ENCODE data around the gene STX4.
"Not testable (repeated sequence)": the region's sequence is repeated elsewhere in the genome, so short reads cannot be mapped to it uniquely, and the experiment has no call there.

Gene STX4

DNA sequence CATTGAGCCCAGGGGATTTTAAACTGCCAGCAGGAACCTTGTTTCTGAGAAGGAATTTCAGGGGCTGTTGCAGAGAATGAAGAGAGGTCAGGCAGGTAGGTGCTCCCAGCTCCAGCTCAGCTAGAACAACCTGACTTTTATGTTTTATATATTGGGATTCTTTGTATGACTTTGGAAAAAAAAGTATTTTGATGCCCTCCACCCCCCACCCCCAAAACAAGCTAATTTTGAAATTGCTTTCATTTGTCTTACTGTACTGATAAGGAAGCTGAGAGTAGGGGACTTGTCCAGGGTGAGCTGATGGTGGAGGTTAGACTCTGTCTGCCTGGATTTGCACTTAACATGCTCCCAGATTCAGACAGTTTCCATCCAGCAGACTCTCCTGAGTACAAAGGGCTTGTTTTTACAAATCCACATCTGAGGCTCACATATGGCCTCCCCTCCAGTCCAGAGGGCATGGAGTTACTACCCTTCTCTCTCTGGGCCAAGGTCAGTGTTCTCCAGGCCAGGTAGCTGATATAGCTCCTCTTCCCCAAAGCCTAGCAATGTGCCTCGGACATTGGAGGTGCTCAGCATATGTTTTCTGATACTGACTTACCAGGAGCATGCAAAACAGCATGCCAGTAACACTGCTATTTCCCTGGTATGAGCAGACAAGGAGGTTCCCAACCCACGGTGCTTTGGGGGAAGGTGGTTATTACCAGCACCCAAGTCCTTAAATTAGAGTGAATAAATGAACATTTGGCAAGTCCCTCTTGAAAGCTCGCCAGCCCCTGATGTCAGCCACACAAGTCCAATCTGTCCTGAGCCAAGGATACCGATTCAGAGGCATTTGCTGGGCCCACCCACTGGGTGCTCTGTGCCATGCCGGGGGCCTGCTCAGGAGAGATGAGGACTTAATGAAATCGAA is 34.3 kb upstream of the STX4 start:
- DNase-seq, result no peak

DNA sequence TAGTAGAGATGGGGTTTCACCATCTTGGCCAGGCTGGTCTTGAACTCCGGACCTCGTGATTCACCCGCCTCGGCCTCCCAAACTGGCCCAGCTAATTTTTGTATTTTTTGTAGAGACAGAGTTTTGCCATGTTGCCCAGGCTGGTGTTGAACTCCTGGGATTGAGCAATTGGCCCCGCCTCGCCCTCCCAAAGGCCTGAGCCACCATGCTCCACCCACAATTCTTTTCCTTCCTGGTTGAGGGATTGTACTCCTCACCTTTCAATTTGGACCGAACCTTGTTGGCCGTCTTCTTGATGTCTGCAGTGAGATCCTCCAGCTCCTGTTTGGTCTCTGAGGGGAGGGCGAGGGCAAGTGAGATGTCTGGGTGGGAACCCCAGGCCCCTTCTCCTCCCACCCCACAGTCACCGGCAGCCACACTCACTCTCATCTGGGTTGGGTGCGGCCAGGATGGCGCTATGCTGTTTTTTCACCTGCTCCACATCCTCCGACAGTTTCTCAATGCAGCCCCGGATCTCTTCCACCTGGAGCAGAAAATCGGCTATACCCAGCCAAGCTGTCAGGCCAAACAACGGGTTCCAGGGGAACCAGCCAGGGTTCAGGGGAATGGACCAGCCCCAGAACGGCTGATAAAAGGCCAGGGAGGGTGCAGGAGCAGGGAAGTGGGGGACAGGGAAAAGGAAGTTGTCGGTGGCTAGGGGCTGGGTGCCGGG is 32.5 kb upstream of the STX4 start:
- DNase-seq, result no peak

DNA sequence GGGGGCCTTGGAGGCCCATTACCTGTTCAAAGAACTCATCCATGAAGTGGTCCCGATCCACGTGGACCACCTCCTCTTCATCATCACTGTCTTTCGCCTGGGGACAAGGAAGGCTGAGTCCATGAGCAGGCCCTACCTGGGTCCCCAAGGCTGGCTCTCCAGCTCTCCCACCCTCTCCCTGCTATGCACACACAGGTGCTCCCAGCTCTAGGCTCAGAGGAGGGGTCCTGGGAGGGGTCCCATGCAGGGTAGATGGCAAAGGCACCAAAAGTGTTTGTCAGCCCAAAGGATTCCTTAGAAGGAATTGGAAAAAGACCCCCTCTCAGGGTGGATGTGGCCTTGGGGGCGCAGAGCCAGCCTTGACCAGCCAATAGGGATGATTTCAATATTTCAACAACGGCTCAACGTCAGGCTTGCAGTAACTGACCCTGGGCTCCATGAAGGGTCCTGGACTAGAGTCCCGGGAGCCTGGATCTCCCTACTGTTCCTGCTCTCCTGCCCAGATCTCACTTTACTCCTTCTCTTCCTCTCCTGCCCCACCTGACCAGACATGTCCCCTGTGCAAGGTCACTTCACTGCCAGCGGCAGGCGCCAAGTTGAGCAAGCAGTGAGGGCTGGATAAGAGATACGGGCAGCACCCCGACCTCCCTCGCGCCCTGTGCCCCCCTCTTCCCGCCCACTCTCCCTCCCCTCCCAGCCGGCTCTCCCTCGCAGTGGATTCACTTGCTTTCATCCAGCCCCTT is 31.7 kb upstream of the STX4 start:
- DNase-seq, result no peak

DNA sequence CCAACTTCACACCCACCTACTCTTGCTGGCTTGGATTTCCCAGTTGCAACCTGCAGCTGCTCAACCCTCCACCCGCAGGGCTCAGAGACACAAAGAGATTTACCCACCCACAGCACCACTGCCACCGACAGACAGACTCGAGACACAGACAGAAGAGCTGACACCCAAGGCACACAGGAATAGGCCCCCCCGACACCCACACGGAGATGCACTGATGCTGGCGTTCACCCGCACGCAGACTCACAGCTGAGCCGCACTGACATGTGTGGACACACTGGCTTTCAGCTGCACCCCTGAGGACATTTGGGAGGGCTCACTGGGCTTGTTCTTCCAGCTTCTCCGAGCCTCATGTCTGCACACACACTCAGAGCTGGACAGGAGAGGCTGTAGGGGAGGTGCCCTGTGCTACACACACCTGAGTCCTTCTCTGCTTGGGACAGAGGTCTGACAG is 31.1 kb upstream of the STX4 start:
- no peak for DNase-seq

DNA sequence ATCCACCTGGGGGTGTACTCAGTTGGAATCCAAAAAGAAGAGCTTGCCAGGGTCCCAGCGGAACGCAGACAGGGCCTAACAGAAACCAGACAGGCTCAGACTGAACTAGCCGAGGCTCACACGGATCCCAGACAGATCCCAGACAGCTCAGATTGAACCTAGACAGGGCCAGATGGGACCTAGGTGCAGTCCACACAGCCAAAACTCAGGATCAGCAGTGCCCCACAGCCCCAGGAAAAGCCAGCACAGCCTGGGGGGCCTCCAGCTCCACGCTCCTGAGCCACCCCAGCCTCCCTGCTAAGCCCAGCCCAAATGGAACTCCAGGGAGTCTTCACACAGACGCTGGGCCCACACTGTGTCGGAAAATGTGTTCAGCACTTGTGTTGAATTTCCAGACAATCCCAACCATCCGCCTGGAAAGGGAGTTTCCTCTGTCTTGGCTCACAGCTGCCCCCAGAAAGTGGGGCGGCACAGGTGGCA is 30.5 kb upstream of the STX4 start:
- no peak for DNase-seq

DNA sequence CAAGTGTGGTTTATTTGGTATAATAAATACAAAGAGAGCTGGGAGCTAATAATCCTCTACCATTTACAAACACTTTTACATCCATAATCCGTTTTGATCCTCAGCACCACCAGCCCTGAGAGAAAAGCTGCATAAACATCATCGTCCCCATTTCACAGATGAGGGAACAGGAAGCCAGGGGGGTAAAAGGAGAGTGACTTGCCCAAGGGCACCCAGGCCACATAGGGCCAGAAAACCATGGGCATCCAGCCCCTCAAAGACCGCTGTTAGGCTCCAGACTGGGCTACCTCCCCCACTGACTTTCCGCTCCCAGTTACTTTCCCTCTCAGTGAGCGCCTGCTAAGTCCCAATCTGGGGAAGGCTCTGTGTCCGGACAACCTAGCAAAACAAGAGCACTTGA is 29.6 kb upstream of the STX4 start:
- DNase-seq, result no peak

DNA sequence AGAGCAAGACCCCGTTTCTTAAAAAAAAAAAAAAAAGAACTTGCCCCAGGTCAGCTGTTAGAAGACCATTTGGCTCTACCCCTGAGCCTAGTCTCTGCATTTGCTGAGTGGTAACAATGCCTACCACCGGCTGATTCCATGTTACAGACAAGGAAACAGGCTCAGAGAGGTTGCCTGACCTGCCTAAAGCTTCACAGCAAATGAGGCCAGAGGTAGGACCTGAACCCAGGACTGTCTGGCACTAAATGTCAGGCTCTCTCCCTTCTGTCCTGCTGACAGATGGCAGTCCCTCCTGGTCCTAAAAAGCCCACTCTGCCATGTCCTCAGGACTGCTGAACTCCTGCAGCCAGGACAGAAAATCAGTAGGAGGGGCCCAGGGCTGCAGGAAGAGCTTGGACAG is 28.7 kb upstream of the STX4 start:
- DNase-seq, result no peak

DNA sequence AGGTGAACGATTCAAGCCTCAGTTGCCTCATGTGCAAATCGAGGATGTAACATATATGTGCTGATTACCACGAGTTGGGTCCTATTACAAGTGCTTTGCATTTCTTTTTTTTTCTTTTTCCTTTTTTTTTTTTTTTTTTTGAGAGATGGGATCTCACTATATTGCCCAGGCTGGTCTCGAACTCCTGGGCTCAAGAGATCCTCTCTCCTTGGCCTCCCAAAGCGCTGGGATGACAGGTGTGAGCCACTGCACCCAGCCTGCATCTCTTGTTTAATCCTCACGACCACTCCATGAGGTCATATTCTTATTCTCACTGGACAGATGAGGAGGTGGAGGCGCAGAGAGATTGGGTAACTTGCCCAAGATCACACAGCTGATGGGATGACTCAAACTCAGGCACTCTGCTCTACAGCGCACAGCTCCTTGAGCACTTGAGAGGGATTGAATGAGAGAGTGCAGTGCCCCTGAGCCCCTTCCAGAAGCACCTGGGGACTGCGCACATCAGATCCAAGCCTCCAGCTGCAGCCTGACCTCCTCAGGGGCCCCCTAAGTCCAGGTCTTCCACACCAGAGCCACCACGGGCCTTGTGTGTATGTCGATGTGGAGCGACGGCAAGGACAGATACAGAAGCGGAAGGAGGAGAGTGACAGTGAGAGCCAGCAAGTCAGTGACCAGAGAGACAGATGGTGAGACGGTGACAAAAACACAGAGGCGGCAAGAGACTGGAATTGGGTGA is 27.8 kb upstream of the STX4 start:
- DNase-seq, result no peak

DNA sequence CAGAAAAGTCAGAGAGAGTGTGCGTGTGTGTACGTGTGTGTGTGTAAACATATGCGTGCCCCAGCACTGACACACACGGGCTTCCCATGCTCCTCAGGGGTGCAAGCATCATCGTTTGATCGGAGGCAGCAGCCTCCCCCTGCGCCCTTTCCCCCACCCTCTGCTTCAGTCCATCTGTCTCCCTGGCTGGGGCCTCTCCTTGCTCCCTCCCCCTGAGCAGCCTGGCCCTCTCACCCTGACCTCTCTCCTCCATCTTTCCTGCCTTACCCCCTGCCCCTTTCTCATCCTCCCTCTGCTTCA is 27.3 kb upstream of the STX4 start:
- no peak for DNase-seq

DNA sequence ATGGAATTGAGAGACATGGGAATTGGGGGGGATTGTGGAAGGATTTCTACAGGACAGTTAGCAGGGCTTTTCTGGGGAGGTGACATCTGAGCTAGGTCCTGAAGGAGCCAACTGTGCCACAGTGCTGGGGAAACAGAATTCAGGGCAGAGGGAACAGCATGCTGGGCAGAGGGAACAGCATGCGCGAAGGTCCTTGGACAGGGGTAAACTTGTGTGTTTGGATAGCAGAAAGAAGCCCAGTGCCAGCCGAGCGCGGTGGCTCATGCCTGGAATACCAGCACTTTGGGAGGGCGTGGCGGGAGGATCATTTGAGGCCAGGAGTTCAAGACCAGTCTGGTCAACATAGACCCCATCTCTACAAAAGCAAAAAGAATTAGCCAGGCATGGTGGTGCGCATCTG is 26.8 kb upstream of the STX4 start:
- DNase-seq, result no peak

DNA sequence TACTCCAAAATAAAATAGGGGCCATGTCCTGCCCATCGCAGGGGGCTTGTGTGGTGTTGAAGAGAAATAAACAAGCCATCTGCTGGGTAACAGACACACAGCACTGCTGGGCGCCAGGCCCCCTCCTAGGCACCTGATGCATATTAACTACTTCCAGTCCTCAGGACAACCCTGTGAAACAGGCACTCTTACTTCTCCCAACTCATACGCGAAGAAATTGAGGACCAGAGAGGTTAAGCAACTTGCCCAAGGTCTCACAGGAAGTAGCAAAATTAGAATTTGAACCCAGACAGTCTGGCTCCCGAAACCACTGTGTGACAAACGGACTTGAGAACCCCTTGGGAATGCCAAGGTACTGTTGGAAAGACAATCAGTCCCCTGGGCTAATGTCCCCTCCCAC is 25.7 kb upstream of the STX4 start:
- DNase-seq, result no peak

DNA sequence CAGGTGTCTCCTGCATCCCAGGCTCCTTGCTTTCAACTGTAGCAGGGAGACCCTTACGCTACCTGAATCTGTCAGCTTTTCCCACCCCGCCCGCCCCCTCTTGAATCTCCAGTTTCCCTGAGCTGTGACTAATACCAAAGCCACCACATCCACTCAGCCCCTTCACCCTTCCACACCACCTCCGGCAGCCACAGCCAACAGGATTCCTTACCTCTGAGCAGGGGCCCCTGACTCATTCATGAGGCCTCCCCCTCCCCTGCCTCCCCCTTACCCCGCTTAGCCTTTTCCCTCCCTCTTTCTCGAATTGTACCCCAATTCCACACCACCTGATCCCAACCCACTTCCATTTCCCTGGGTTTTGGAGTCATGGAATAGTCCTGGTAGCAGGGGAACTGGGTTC is 25.2 kb upstream of the STX4 start:
- DNase-seq, result no peak

DNA sequence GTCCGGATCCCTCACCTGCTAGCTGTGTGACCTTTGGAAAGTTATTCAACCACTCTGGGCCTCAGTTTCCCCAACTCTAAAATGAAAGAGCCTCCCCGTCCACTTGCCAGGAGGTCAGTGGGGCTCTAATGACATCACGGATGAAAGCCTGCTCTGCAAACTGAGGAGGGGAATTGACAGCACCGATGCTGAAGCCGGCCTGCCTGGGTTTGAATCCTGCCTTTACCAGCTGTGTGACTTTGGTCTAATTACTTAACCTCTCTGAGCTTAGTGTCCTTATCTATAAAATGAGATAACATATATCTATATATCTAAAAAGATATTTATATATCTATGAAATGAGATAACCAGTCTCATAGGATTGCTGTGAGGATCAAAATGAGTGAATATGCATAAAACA is 24.8 kb upstream of the STX4 start:
- DNase-seq, result no peak

DNA sequence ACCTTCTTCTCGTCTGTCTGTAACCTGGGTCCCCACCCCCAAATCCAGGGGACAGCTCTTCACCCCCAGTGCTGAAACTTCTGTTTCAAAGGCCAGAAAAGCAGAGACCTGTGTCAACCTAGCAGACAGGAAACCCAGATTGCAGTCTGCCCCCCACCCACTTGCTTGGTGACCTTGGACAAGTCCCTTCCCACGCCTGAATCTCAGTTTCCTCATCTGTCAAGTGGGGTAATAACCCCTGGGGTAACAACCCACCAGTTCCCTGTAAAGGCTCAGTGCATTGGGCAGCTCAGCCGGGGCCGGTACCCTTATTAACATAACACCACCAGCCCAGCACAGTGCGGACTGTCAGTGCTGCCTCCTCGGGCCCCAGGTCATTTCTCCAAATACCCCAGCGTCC is 24.2 kb upstream of the STX4 start:
- DNase-seq, result no peak

DNA sequence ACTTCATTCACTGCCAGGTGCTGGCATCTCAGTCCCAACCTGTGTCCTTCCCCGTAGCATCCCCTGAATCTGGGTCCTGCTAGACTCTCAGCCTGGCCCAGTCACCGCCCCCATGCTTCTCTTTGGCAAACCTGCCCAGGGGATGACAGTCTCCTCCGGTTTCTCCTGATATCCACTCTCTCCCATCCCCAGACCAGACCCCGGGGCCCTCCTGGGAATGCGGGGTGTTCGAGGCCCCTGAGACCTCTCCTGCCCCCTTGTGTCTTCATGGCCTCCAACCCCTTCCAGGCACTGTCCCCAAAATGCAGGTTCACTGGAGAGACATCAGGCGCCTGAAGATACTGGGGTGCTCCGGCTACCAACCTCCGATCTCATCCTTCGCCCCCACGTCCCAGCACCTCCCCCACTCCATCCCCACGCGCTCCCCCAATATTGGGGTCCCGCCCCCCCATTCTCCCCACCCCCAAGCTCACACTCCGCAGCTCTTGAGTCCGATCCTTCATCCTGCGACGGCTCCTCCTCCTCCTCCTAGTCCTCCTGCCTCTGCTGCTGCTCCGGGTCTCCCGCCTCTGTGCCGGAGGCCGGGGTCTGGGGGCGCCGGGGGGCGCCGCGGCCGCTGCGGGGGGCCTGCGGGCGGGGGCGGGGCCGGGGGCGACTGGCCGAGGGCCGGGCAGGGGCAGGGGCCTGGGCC is 23.3 kb upstream of the STX4 start:
- DNase-seq, result no peak

DNA sequence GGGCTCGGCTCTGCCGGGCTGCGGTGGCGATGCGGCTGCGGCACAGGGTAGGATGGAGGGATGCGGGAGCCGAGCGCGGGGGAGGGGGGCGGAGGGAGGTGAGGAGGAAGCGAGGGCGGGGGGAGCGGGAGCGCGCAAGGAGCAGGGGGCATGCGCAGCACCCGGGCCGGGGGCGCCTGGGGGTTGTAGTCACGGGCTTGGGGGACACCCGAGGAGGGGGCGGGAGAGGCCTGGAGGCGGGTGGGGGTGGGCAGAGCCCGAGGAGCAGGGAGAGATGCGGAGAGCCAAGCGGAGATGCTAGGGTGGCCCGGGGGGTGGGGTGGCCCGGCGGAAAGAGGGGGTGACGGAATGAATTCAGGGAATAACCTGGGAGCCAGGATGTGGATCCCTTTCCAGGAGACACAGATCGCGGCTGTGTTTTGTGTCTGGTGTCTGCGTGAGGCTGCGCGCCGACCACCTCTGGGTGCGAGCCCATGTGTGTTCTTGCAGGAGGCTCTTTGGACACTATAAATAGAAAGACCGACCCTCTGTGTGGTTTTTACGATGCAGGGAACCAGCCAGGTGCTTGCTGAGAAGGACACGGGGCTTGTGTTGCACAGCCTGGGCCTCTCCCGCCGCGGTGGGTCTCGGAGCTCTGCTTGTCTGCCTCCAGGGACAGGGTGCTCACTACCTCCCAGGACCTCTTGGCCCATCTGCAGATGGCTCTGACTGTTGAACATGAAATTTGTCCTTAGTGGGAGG is 22.6 kb upstream of the STX4 start, which contains the start of gene STX1B:
TSS of gene STX1B (minus strand) at position 54 of the 741 bp plus-strand sequence. CDS start 242 bp downstream, outside the sequence.
- DNase-seq, result no peak

DNA sequence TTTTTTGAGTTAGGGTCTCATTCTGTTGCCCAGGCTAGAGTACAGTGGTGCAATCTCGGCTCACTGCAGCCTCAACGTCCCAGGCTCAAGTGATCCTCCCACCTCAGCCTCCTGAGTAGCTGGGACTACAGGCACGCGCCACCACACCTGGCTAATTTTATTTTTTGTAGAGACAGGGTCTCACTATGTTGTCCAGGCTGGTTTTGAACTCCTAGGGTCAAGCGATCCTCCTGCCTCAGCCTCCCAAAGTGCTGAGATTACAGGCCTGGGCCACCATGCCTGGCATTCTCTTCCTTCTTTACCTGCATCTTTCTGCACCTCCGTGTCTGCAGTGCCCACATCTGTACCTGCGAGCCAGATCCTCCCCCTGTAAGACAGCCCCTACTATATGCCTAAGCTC is 21.5 kb upstream of the STX4 start:
- not testable (repeated sequence) for DNase-seq

DNA sequence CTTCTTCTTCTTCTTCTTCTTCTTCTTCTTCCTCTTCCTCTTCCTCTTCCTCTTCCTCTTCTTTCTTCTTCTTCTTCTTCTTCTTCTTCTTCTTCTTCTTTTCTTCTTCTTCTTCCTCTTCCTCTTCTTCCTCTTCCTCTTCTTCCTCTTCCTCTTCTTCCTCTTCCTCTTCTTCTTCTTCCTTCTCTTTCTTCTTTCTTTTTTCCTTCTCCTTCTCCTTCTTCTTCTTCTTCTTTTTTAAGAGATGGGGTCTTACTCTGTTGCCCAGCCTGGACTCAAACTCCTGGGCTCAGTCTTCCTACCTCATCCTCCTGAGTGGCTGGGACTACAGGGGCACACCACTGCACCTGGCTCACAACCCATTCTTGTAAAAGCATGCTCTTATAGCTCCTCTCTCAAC is 20.1 kb upstream of the STX4 start:
- DNase-seq, result not testable (repeated sequence)

DNA sequence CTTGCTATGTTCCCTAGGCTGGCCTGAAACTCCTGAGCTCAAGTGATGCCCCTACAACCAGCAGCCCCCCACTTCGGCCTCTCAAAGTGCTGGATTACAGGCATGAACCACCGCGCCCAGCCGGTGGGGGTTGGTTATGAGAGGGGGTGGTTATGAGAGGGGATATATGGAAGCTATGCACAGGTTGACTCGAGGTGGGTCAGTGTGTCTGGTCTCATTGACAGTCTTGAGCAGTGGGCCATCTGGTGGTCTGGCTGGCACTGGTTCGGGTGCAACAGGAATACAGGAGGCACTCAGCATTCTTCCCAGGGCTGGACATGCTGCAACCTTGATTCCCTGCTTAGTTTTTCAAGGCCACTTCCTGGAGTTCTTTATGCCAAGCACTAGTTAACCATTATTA is 17.3 kb upstream of the STX4 start:
- no peak for DNase-seq

DNA sequence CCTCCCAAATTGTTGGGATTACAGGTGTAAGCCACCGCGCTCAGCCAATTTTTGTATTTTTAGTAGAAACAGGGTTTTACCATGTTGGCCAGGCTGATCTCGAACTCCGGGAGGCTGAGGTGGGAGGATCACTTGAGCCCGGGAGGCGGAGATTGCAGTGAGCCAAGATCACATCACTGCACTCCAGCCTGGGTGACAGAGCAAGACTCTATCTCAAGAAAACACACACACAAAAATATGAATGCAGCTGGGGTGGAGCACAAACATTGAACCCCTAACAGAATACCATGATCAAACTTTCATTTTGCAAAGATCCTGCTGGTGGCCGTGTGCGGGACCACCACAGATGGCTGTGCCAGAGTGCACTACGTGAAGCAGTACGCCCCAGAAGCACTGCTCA is 15.6 kb upstream of the STX4 start:
- DNase-seq, result not testable (repeated sequence)

DNA sequence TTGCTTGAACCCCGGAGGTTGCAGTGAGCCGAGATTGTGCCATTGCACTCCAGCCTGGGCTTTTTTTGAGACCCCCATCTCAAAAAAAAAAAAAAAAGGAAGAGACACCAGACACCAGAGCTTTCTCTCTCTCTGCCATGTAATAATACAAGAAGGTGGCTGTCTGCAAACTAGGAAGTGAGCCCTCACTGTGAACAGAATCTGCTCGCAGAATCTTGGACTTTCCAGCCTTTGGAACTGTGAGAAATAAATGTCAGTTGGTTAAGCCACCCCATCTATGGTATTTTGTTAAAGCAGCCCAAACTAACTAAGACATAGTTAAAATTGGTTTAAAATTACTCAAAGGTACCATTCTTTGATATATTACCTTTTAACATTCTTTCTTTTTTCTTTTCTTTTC is 12.8 kb upstream of the STX4 start:
- no peak for DNase-seq
